GM12878 (cell line): ENCODE results near the gene NUAK2.

Source experiments
- HDAC2 ChIP-seq: fragments of 200-600 bp; sonication (generic); IDR thresholded peaks from 2 replicates; pipeline ENCODE4 v1.6.1; 2017
- SMAD1 ChIP-seq: fragments of 450-650 bp; IDR thresholded peaks from 2 replicates; pipeline ENCODE4 v1.6.1; 2018; ENCODE audit warnings: mild to moderate bottlenecking, low read depth; ENCODE audit not compliant: partially characterized antibody
- YY1 ChIP-seq: IDR thresholded peaks from 2 replicates; pipeline ENCODE4 v1.6.1; 2011; ENCODE audit warnings: low read depth, mild to moderate bottlenecking, low read length
- TF ChIP-seq, protein P1 (sequence below), 3 experiments: IDR thresholded peaks in 2 of 3; conservative IDR thresholded peaks in 1 of 3; 2 replicates each; pipeline ENCODE4 v1.5.1; 2011; ENCODE audit warnings: low read depth in 3 of 3, low read length in 3 of 3, mild to moderate bottlenecking in 3 of 3, control low read depth in 2 of 3, moderate library complexity in 2 of 3, inconsistent platforms in 1 of 3, mixed read lengths in 1 of 3; ENCODE audit not compliant: control insufficient read depth in 2 of 3, insufficient read depth in 1 of 3; ENCODE audit errors: extremely low read depth in 1 of 3

DNA sequence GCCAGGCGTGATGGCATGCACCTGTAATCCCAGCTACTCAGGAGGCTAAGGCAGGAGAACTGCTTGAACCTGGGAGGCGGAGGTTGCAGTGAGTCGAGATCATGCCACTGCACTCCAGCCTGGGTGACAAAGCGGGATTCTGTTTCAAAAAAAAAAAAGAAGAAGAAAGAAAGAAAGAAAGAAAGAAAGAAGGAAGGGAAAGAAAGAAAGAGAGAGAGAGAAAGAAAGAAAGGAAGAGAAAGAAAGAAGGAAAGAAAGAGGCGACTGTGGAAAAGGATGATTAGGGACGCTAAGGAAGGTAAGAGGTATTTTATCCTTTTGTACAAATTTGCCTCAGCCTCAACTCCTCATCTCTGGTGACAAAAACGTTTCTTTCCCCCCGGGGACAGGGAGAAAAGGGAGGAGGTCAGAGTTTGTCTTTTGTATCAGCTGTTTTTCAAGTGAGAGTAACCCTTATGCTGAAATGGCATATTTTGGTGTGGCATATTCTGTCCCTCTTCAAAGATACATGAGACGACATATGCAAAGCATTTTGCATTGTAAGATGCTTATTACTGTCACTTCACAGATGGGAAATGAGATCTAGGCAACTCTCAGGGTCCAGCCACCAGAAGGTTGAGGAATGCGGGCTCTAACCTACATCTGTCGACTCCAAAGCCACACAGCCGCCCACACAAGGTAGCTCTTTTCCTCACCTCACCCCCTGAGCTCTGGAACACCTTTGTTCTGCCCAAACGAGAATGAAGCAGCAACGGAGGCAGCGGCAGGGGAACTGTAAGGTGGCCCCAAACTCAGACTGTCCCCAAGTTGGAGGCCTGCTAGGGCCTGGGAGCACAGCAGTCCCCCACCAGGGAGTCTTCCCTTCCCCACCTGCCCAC, 38.0 kb downstream of the NUAK2 start:
- TF ChIP-seq, protein P1, sequence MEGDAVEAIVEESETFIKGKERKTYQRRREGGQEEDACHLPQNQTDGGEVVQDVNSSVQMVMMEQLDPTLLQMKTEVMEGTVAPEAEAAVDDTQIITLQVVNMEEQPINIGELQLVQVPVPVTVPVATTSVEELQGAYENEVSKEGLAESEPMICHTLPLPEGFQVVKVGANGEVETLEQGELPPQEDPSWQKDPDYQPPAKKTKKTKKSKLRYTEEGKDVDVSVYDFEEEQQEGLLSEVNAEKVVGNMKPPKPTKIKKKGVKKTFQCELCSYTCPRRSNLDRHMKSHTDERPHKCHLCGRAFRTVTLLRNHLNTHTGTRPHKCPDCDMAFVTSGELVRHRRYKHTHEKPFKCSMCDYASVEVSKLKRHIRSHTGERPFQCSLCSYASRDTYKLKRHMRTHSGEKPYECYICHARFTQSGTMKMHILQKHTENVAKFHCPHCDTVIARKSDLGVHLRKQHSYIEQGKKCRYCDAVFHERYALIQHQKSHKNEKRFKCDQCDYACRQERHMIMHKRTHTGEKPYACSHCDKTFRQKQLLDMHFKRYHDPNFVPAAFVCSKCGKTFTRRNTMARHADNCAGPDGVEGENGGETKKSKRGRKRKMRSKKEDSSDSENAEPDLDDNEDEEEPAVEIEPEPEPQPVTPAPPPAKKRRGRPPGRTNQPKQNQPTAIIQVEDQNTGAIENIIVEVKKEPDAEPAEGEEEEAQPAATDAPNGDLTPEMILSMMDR (IDR thresholded peaks at IDR 0.05 in 2 of 3, conservative IDR thresholded peaks at IDR 0.05 in 1 of 3; ENCODE audit: control insufficient read depth in 2 of 3, extremely low read depth in 1 of 3, insufficient read depth in 1 of 3, low read depth in 3 of 3, low read length in 3 of 3) = no peak
- TF ChIP-seq YY1 (no peak), SMAD1 (no peak), HDAC2 (no peak)
